CD14-positive monocyte (primary cell): ENCODE data around the gene GLIPR1. TPM values are rescaled to one million over a fixed set of nuclear protein-coding genes. Genes with fewer than 3 reads are reported as not detected.

Experiments
- DNase-seq, 3 donors: peaks; one replicate each; pipeline ENCODE4 v3.0.0-alpha.2; 2011 to 2022
- H2AFZ ChIP-seq: 2 replicates; pipeline ENCODE4 v1.6.0; 2012; ENCODE audit warnings: mild to moderate bottlenecking, low read depth, low read length, inconsistent platforms; ENCODE audit not compliant: insufficient read depth, poor library complexity, severe bottlenecking
- H3K27ac ChIP-seq, 2 donors: 1 replicate in 1 of 2; 2 replicates in 1 of 2; pipeline ENCODE4 v1.5.1; 2012 to 2013; ENCODE audit warnings: low read length in 2 of 2, control low read depth in 1 of 2, inconsistent platforms in 1 of 2, low read depth in 1 of 2, mild to moderate bottlenecking in 1 of 2
- H3K27me3 ChIP-seq, 2 donors: one replicate each; pipeline versions ENCODE4 v1.6.0 to v1.6.1; 2011 to 2013; ENCODE audit warnings: low read length in 2 of 2; ENCODE audit not compliant: control insufficient read depth in 2 of 2, insufficient read depth in 2 of 2
- H3K36me3 ChIP-seq, 2 donors: replicated peaks in 1 of 2; 1 replicate in 1 of 2; 2 replicates in 1 of 2; pipeline versions ENCODE4 v1.5.1 to v1.6.1; 2012 to 2013; ENCODE audit warnings: low read length in 2 of 2, control low read depth in 1 of 2, inconsistent platforms in 1 of 2, mild to moderate bottlenecking in 1 of 2; ENCODE audit not compliant: insufficient read depth in 2 of 2, control insufficient read depth in 1 of 2
- H3K4me1 ChIP-seq, 2 donors: 1 replicate in 1 of 2; 2 replicates in 1 of 2; pipeline versions ENCODE4 v1.5.1 to v1.6.1; 2012 to 2013; ENCODE audit warnings: low read length in 2 of 2, control low read depth in 1 of 2, inconsistent platforms in 1 of 2, mild to moderate bottlenecking in 1 of 2, moderate library complexity in 1 of 2; ENCODE audit not compliant: insufficient read depth in 2 of 2, control insufficient read depth in 1 of 2
- H3K4me2 ChIP-seq: replicated peaks from 2 replicates; pipeline ENCODE3; 2012; ENCODE audit warnings: low read length, moderate library complexity, mild to moderate bottlenecking; ENCODE audit not compliant: poor library complexity, severe bottlenecking; ENCODE audit errors: extremely low read depth
- H3K4me3 ChIP-seq, 3 experiments: fragments of 200-600 bp in 1 of 3; sonication (generic) in 1 of 3; replicated peaks in 1 of 3; 1 replicate in 2 of 3; 2 replicates in 1 of 3; pipeline ENCODE4 v1.5.1; 2011 to 2013; ENCODE audit warnings: low read length in 3 of 3, mild to moderate bottlenecking in 3 of 3, control low read depth in 2 of 3, low read depth in 2 of 3, inconsistent platforms in 1 of 3, moderate library complexity in 1 of 3
- H3K79me2 ChIP-seq: 2 replicates; pipeline ENCODE4 v1.6.0; 2012; ENCODE audit warnings: mild to moderate bottlenecking, control low read depth, inconsistent platforms, low read length, moderate library complexity; ENCODE audit not compliant: insufficient read depth
- H3K9ac ChIP-seq: 2 replicates; pipeline ENCODE4 v1.6.0; 2017; ENCODE audit warnings: low read length, mild to moderate bottlenecking; ENCODE audit not compliant: insufficient read depth, poor library complexity, severe bottlenecking
- H3K9me3 ChIP-seq, 2 donors: replicated peaks in 1 of 2; 1 replicate in 1 of 2; 2 replicates in 1 of 2; pipeline versions ENCODE4 v1.5.1 to v1.6.1; 2012 to 2013; ENCODE audit warnings: low read length in 2 of 2, control low read depth in 1 of 2; ENCODE audit not compliant: control insufficient read depth in 1 of 2, insufficient read depth in 1 of 2
- H4K20me1 ChIP-seq: 2 replicates; pipeline ENCODE4 v1.6.0; 2012; ENCODE audit warnings: mild to moderate bottlenecking, low read length, control low read depth, moderate library complexity; ENCODE audit not compliant: insufficient read depth
- H3K27ac Mint-ChIP-seq, 7 donors: one replicate each; pipeline ENCODE4 v1.8.0; 2020; ENCODE audit warnings: mild to moderate bottlenecking in 7 of 7, mixed read lengths in 7 of 7, moderate library complexity in 6 of 7, inconsistent platforms in 2 of 7
- H3K27me3 Mint-ChIP-seq, 3 donors: one replicate each; pipeline ENCODE4 v1.8.0; 2021 to 2022; ENCODE audit warnings: low read depth in 3 of 3, mild to moderate bottlenecking in 3 of 3, mixed read lengths in 3 of 3, moderate library complexity in 3 of 3, inconsistent platforms in 1 of 3
- H3K36me3 Mint-ChIP-seq, 2 donors: one replicate each; pipeline ENCODE4 v1.8.0; 2020; ENCODE audit warnings: mixed read lengths in 2 of 2, inconsistent platforms in 1 of 2, mild to moderate bottlenecking in 1 of 2
- H3K4me1 Mint-ChIP-seq: one replicate; pipeline ENCODE4 v1.8.0; 2020; ENCODE audit warnings: mild to moderate bottlenecking, mixed read lengths
- H3K4me3 Mint-ChIP-seq, 2 donors: one replicate each; pipeline ENCODE4 v1.8.0; 2020; ENCODE audit warnings: mild to moderate bottlenecking in 2 of 2, mixed read lengths in 2 of 2, moderate library complexity in 1 of 2
- H3K9me3 Mint-ChIP-seq, 7 donors: one replicate each; pipeline ENCODE4 v1.8.0; 2020 to 2022; ENCODE audit warnings: mixed read lengths in 7 of 7, mild to moderate bottlenecking in 6 of 7, moderate library complexity in 6 of 7, inconsistent platforms in 2 of 7
- WGBS: methylation state at CpG from one replicate; pipeline ENCODE4 v1.1.5; 2013; ENCODE audit warnings: missing lambda C conversion rate; ENCODE audit not compliant: insufficient coverage; 5-methylcytosine and 5-hydroxymethylcytosine counted together
- intact Hi-C, 2 donors: fragments of 100-400 bp; cut with micrococcal nuclease; formaldehyde crosslinking; loops; one replicate each; pipeline versions ENCODE4 v1.15.0 to v1.15.1; 2023
- polyA plus RNA-seq, 3 donors: library from polyadenylated mRNA; depleted of rRNA in 1 of 3; unstranded in 2 of 3; stranded (reverse) in 1 of 3; fragments of 300-500 nt in 2 of 3; fragments of >200 nt in 1 of 3; fragmentation: Illumina TruSeq in 2 of 3; gene quantifications; 1 replicate in 2 of 3; 2 replicates in 1 of 3; pipeline ENCODE4 v1.2.3, GENCODE V29; 2012 to 2021
- TF ChIP-seq, protein P1 (sequence below): fragments of 200-600 bp; IDR thresholded peaks from one replicate; pipeline ENCODE4 v1.8.0; 2022; ENCODE audit warnings: antibody characterized with exemption, mild to moderate bottlenecking

The GLIPR1 gene
- polyA plus RNA-seq, 3 donors, result 200 to 794 (median 687) TPM

GRCh38 chr12:75487308-75487707 is 6.8 kb downstream of the GLIPR1 start:
- 83% methylated on average over 1 of the region's 4 CpGs for WGBS
- intact Hi-C loops, result loop anchor here (5.0 to 10.0 kb wide), 3 partner anchors 45 to 547 kb away; partner anchors contain the start of genes CAPS2 (in 2 of the 2), GLIPR1L1 (in 2 of the 2) and PHLDA1 (in 1 of the 2)

GRCh38 chr12:75488553-75488952 is 8.0 kb downstream of the GLIPR1 start:
- Histone ChIP-seq H3K4me3 (no peak overlapping the region), H3K27ac (peak overlapping the region in 1 of 2 donors; percentile 39), H3K4me1 (peaks cover 29 to 66% of the 10 kb centered on the region in 2 donors), H3K36me3 (peaks cover 84 to 98% of the 10 kb centered on the region in 2 donors), H3K79me2 (peaks cover 100% of the 10 kb centered on the region), H2AFZ (no peak overlapping the region), H3K9me3 (no peaks in the 10 kb centered on the region), H3K9ac (no peak overlapping the region), H3K27me3 (no peaks in the 10 kb centered on the region), H3K4me2 (no peak overlapping the region), H4K20me1 (peaks cover 98% of the 10 kb centered on the region)
- H3K4me3 Mint-ChIP-seq, result no peak overlapping the region
- TF ChIP-seq, protein P1, sequence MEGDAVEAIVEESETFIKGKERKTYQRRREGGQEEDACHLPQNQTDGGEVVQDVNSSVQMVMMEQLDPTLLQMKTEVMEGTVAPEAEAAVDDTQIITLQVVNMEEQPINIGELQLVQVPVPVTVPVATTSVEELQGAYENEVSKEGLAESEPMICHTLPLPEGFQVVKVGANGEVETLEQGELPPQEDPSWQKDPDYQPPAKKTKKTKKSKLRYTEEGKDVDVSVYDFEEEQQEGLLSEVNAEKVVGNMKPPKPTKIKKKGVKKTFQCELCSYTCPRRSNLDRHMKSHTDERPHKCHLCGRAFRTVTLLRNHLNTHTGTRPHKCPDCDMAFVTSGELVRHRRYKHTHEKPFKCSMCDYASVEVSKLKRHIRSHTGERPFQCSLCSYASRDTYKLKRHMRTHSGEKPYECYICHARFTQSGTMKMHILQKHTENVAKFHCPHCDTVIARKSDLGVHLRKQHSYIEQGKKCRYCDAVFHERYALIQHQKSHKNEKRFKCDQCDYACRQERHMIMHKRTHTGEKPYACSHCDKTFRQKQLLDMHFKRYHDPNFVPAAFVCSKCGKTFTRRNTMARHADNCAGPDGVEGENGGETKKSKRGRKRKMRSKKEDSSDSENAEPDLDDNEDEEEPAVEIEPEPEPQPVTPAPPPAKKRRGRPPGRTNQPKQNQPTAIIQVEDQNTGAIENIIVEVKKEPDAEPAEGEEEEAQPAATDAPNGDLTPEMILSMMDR, result peak; percentile 60
- peaks cover 76 to 91% of the 10 kb centered on the region in 2 donors for H3K36me3 Mint-ChIP-seq
- peaks cover 61% of the 10 kb centered on the region for H3K4me1 Mint-ChIP-seq
- H3K27ac Mint-ChIP-seq, result peak overlapping the region in 2 of 7 donors; percentile 13 to 46
- peak; percentile 37 to 57 (median 46) for DNase-seq
- no peaks in the 10 kb centered on the region for H3K27me3 Mint-ChIP-seq
- intact Hi-C loops, result loop anchor here (5.0 to 10.0 kb wide), 3 partner anchors 46 to 546 kb away; partner anchors contain the start of genes CAPS2 (in 2 of the 2), GLIPR1L1 (in 2 of the 2) and PHLDA1 (in 1 of the 2)
- H3K9me3 Mint-ChIP-seq, result no peaks in the 10 kb centered on the region

More at GRCh38 chr12:75487308-75487707, 6.8 kb downstream of the GLIPR1 start:
- Mint-ChIP-seq H3K9me3 (no peaks in the 10 kb centered on the region), H3K36me3 (peaks cover 76 to 91% of the 10 kb centered on the region in 2 donors), H3K27me3 (no peaks in the 10 kb centered on the region), H3K27ac (peak overlapping the region in 6 of 7 donors; percentile 17 to 72 (median 48)), H3K4me3 (no peak overlapping the region), H3K4me1 (peaks cover 71% of the 10 kb centered on the region)
- H3K4me3 ChIP-seq, result no peak overlapping the region
- no peaks in the 10 kb centered on the region for H3K9me3 ChIP-seq
- TF ChIP-seq, protein P1, result no peak
- H3K9ac ChIP-seq, result no peak overlapping the region
- peaks cover 98% of the 10 kb centered on the region for H4K20me1 ChIP-seq
- H3K27me3 ChIP-seq, result no peaks in the 10 kb centered on the region
- peaks cover 100% of the 10 kb centered on the region for H3K79me2 ChIP-seq
- H2AFZ ChIP-seq, result no peak overlapping the region
- peaks cover 71 to 89% of the 10 kb centered on the region in 2 donors for H3K36me3 ChIP-seq
- peak overlapping the region in 1 of 2 donors; percentile 53 for H3K27ac ChIP-seq
- H3K4me1 ChIP-seq, result peaks cover 36 to 69% of the 10 kb centered on the region in 2 donors
- peak in 1 of 3 donors; percentile 22 for DNase-seq
- H3K4me2 ChIP-seq, result no peak overlapping the region
